SU-DHL-6 (cell line): ENCODE results near the gene MALRD1.

Experiments used
- H2AFZ ChIP-seq: fragments of 200-600 bp; sonication (generic); 2 replicates; pipeline ENCODE4 v1.6.1; 2014; ENCODE audit warnings: low read depth, mild to moderate bottlenecking, moderate library complexity, mixed read lengths, antibody characterized with exemption, low read length; ENCODE audit not compliant: severe bottlenecking
- H3F3A ChIP-seq: fragments of 200-600 bp; shearing (Covaris generic); 2 replicates; pipeline ENCODE4 v1.6.0; 2016; ENCODE audit warnings: antibody characterized with exemption, mild to moderate bottlenecking; ENCODE audit not compliant: insufficient read depth
- H3K27ac ChIP-seq: fragments of 200-600 bp; sonication (generic); 2 replicates; pipeline ENCODE4 v1.5.1; 2016; ENCODE audit warnings: low read depth, mild to moderate bottlenecking, low read length, moderate library complexity, mixed read lengths
- H3K27me3 ChIP-seq: fragments of 200-600 bp; sonication (generic), shearing (Covaris generic); 2 replicates; pipeline ENCODE4 v1.6.0; 2014; ENCODE audit warnings: mild to moderate bottlenecking, low read length
- H3K36me3 ChIP-seq: fragments of 200-600 bp; sonication (generic); 2 replicates; pipeline ENCODE4 v1.6.1; 2014; ENCODE audit warnings: mild to moderate bottlenecking, low read length, mixed read lengths
- H3K4me2 ChIP-seq: fragments of 300-600, 200-600 bp; shearing (Covaris generic), sonication (generic); 2 replicates; pipeline ENCODE4 v1.6.0; 2014; ENCODE audit warnings: low read length, low read depth, mild to moderate bottlenecking; ENCODE audit not compliant: poor library complexity, severe bottlenecking
- H3K4me3 ChIP-seq: fragments of 200-600 bp; sonication (generic); 2 replicates; pipeline ENCODE4 v1.5.1; 2014; ENCODE audit warnings: antibody characterized with exemption, low read length, mild to moderate bottlenecking, mixed read lengths; ENCODE audit not compliant: insufficient read depth, poor library complexity, severe bottlenecking
- H3K79me2 ChIP-seq: fragments of 200-600 bp; sonication (generic); 2 replicates; pipeline ENCODE4 v1.6.1; 2014; ENCODE audit warnings: mild to moderate bottlenecking, low read length, moderate library complexity; ENCODE audit not compliant: insufficient read depth
- H3K9ac ChIP-seq: fragments of 200-600 bp; sonication (generic); 2 replicates; pipeline ENCODE4 v1.7.0; 2014; ENCODE audit warnings: mild to moderate bottlenecking, low read length
- H3K9me2 ChIP-seq: fragments of 200-600 bp; sonication (generic); replicated peaks from 2 replicates; pipeline ENCODE4 v1.6.1; 2014; ENCODE audit warnings: low read length; ENCODE audit not compliant: insufficient read depth
- H3K9me3 ChIP-seq: fragments of 200-600 bp; sonication (generic); 2 replicates; pipeline ENCODE4 v1.6.1; 2014; ENCODE audit warnings: low read length, mixed read lengths; ENCODE audit not compliant: insufficient read depth
- H4K20me1 ChIP-seq: fragments of 200-600 bp; sonication (generic); 2 replicates; pipeline ENCODE4 v1.6.1; 2014; ENCODE audit warnings: low read depth, mild to moderate bottlenecking, antibody characterized with exemption, low read length, moderate library complexity, mixed read lengths
- CTCF ChIP-seq: fragments of 200-600 bp; sonication (generic); IDR thresholded peaks from one replicate; pipeline ENCODE4 v1.5.1; 2017; ENCODE audit warnings: antibody characterized with exemption, mild to moderate bottlenecking, low read length, moderate library complexity; ENCODE audit not compliant: insufficient read depth, poor library complexity, severe bottlenecking
- EZH2phosphoT487 ChIP-seq: fragments of 200-600 bp; sonication (generic), shearing (Covaris generic); conservative IDR thresholded peaks from 2 replicates; pipeline ENCODE4 v1.6.1; 2018; ENCODE audit warnings: mild to moderate bottlenecking, antibody characterized with exemption, low read length, moderate library complexity, mixed read lengths

The MALRD1 gene

GRCh38 chr10:19014034-19014433 is 34.6 kb upstream of the MALRD1 start:
- Histone ChIP-seq H3F3A (no peaks in the 10 kb centered on the region), H3K79me2 (no peaks in the 10 kb centered on the region), H3K9ac (no peak overlapping the region), H2AFZ (no peak overlapping the region), H3K4me2 (no peak overlapping the region), H3K27ac (no peak overlapping the region), H4K20me1 (no peaks in the 10 kb centered on the region), H3K36me3 (no peaks in the 10 kb centered on the region), H3K27me3 (no peaks in the 10 kb centered on the region), H3K4me3 (no peak overlapping the region), H3K9me3 (no peaks in the 10 kb centered on the region), H3K9me2 (no peaks in the 10 kb centered on the region; the same call in 1 of the 2 replicates)
- TF ChIP-seq EZH2phosphoT487 (no peak), CTCF (no peak)

- no peaks in the 10 kb centered on the region for H3K27me3 ChIP-seq
- H3K4me2 ChIP-seq: no peak overlapping the region
- H3F3A ChIP-seq: no peaks in the 10 kb centered on the region
- H3K9me3 ChIP-seq: no peaks in the 10 kb centered on the region
- H4K20me1 ChIP-seq: no peaks in the 10 kb centered on the region
- H3K27ac ChIP-seq: no peak overlapping the region
- no peaks in the 10 kb centered on the region for H3K36me3 ChIP-seq
- no peak overlapping the region for H2AFZ ChIP-seq
- TF ChIP-seq CTCF (no peak), EZH2phosphoT487 (no peak)
- H3K4me3 ChIP-seq: no peak overlapping the region
- H3K79me2 ChIP-seq: no peaks in the 10 kb centered on the region
- no peaks in the 10 kb centered on the region; the same call in 1 of the 2 replicates for H3K9me2 ChIP-seq
- no peak overlapping the region for H3K9ac ChIP-seq
These were observed 34.1 kb upstream of the MALRD1 start for GRCh38 chr10:19014498-19014897.

GRCh38 chr10:19017116-19017890 is 31.3 kb upstream of the MALRD1 start:
- Histone ChIP-seq H3F3A (no peaks in the 10 kb centered on the region), H3K27me3 (no peaks in the 10 kb centered on the region), H3K36me3 (no peaks in the 10 kb centered on the region), H3K27ac (no peak overlapping the region), H3K9me2 (no peaks in the 10 kb centered on the region; the same call in 1 of the 2 replicates), H4K20me1 (no peaks in the 10 kb centered on the region), H3K4me2 (no peak overlapping the region), H3K9me3 (no peaks in the 10 kb centered on the region), H3K79me2 (no peaks in the 10 kb centered on the region), H3K9ac (no peak overlapping the region), H2AFZ (no peak overlapping the region), H3K4me3 (no peak overlapping the region)
- TF ChIP-seq CTCF: no peak
- no peak for TF ChIP-seq EZH2phosphoT487
